B cell (primary cell): Measurements from ENCODE around the gene SYT17.

Source experiments
- CTCF ChIP-seq: fragments of 200-600 bp; IDR thresholded peaks from one replicate; pipeline ENCODE4 v1.8.0; 2022; ENCODE audit warnings: antibody characterized with exemption, mild to moderate bottlenecking
- EZH2 ChIP-seq: IDR thresholded peaks from 2 replicates; pipeline ENCODE4 v1.6.1; 2012; ENCODE audit warnings: borderline replicate concordance, low read depth, mild to moderate bottlenecking, moderate library complexity, low read length; ENCODE audit not compliant: insufficient read depth, poor library complexity, severe bottlenecking

DNA sequence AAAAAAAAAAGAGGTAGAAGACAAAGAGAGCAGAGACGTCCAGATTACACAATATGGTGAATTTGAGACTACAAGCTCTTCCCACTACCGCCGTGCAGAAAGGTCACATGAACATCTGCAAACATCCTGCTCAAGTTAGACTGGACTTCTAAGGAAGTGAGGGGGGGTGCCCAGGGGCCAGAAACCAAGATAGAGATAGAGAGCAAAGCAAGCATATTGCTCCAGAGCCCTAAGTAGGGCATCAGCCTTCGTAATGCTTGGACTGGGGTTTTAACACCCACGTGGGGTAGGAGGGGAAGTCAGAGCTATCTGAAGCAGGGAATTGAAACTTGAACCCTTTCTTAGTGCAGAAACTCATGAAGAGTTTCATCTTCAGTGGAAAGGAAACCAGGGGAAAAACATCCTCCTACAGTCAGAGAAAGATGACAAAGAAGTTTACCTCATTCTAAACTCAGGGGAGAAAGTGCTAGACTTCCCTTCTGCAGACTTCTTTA, 126.2 kb downstream of the SYT17 start:
- no peak for TF ChIP-seq CTCF
- no peak for TF ChIP-seq EZH2
